Airway epithelial cell (primary cell): ENCODE measurements around the gene KHK. TPM values are rescaled to one million over a fixed set of nuclear protein-coding genes. Genes with fewer than 3 reads are reported as not detected.

Experiments
- total RNA-seq: library from RNA; depleted of rRNA; stranded (reverse); fragments of >200 nt; gene quantifications from 2 replicates; pipeline ENCODE4 v1.2.3, GENCODE V29; 2015

Gene KHK
- 2.2 and 4.6 TPM in 2 replicates for total RNA-seq

GRCh38 chr2:27086724-27087593 is at the start of gene KHK:
TSS of gene KHK (plus strand) at chr2:27086772. CDS start at chr2:27087260, 488 bp downstream.

GRCh38 chr2:27050996-27051901 is 35.3 kb upstream of the KHK start, which contains the start of gene AGBL5:
TSS of gene AGBL5 (plus strand) at chr2:27051668. CDS start at chr2:27052959, 1,291 bp downstream.

GRCh38 chr2:27071277-27071989 is 15.1 kb upstream of the KHK start, which contains the start of gene OST4:
TSS of gene OST4 (minus strand) at chr2:27071654.

GRCh38 chr2:27078267-27079194 is 8.0 kb upstream of the KHK start, which contains the start of gene EMILIN1:
TSS of gene EMILIN1 (plus strand) at chr2:27078615. CDS start at chr2:27079066, 451 bp downstream.

GRCh38 chr2:27118525-27119329 is 32.2 kb downstream of the KHK start, which contains the start of gene CGREF1:
TSS of gene CGREF1 (minus strand) at chr2:27119128. CDS start at chr2:27104366, 14,762 bp downstream.

GRCh38 chr2:27123302-27124150 is 37.0 kb downstream of the KHK start, which contains the start of gene ABHD1:
TSS of gene ABHD1 (plus strand) at chr2:27123815. CDS start at chr2:27123949, 134 bp downstream.

GRCh38 chr2:27133905-27134780 is 47.6 kb downstream of the KHK start, which contains the start of gene PREB:
TSS of gene PREB (minus strand) at chr2:27134636. CDS start at chr2:27134421, 215 bp downstream.

GRCh38 chr2:27139310-27139709 is 52.7 kb downstream of the KHK start, which contains the start of gene PRR30:
TSS of gene PRR30 (minus strand) at chr2:27139410. CDS start at chr2:27138329, 1,081 bp downstream.

GRCh38 chr2:27148801-27149439 is 62.3 kb downstream of the KHK start, which contains the start of gene TCF23:
TSS of gene TCF23 (plus strand) at chr2:27149004. CDS start at chr2:27149134, 130 bp downstream.

Other genes with a start within 250 kb of the KHK start
- not detected in 2 replicates for gene DPYSL5, start 238.6 kb upstream of the KHK start, total RNA-seq
- gene MAPRE3, start 116.1 kb upstream of the KHK start, total RNA-seq, result 3.9 and 5.8 TPM in 2 replicates
- 22.2 and 28.2 TPM in 2 replicates for gene TMEM214, start 53.8 kb upstream of the KHK start, total RNA-seq
- gene AGBL5, start 35.1 kb upstream of the KHK start, total RNA-seq, result 19.3 and 23.4 TPM in 2 replicates
- gene OST4, start 15.1 kb upstream of the KHK start, total RNA-seq, result 257 and 386 TPM in 2 replicates
- gene EMILIN1, start 8.2 kb upstream of the KHK start, total RNA-seq, result 5.8 and 6.1 TPM in 2 replicates
- 0.70 and 3.2 TPM in 2 replicates for gene CGREF1, start 32.4 kb downstream of the KHK start, total RNA-seq
- gene ABHD1, start 37.0 kb downstream of the KHK start, total RNA-seq, result not detected in 2 replicates
- gene PREB, start 47.9 kb downstream of the KHK start, total RNA-seq, result 59.9 and 68.1 TPM in 2 replicates
- not detected in 2 replicates for gene PRR30, start 52.6 kb downstream of the KHK start, total RNA-seq
- not detected in 2 replicates for gene TCF23, start 62.2 kb downstream of the KHK start, total RNA-seq
- gene ATRAID, start 125.3 kb downstream of the KHK start, total RNA-seq, result 120 and 148 TPM in 2 replicates
- gene SLC5A6, start 125.5 kb downstream of the KHK start, total RNA-seq, result 29.6 and 40.1 TPM in 2 replicates
- 43.7 and 51.4 TPM in 2 replicates for gene CAD, start 130.6 kb downstream of the KHK start, total RNA-seq
- not detected in 2 replicates for gene SLC30A3, start 176.3 kb downstream of the KHK start, total RNA-seq
- gene DNAJC5G, start 188.7 kb downstream of the KHK start, total RNA-seq, result not detected in 2 replicates
- gene TRIM54, start 195.7 kb downstream of the KHK start, total RNA-seq, result not detected in 2 replicates
- 0.49 and 1.7 TPM in 2 replicates for gene UCN, start 221.7 kb downstream of the KHK start, total RNA-seq
- 73.2 and 88.3 TPM in 2 replicates for gene MPV17, start 236.3 kb downstream of the KHK start, total RNA-seq